Panc1 (cell line): ENCODE measurements around the gene LMNTD2.

Source experiments
- CTCF ChIP-seq: fragments of 450-650 bp; IDR thresholded peaks from 2 replicates; pipeline ENCODE4 v1.5.1; 2017; ENCODE audit warnings: mild to moderate bottlenecking
- POLR2AphosphoS5 ChIP-seq: IDR thresholded peaks from 2 replicates; pipeline ENCODE4 v1.6.1; 2012; ENCODE audit warnings: mild to moderate bottlenecking, low read depth, low read length, moderate library complexity

GRCh38 chr11:601573-602245, 41.2 kb upstream of the LMNTD2 start:
- TF ChIP-seq CTCF (no peak), POLR2AphosphoS5 (no peak)
